H9 (cell line): ENCODE data around the gene TRIM7. TPM values are rescaled to one million over a fixed set of nuclear protein-coding genes. Genes with fewer than 3 reads are reported as not detected.
"Not testable (repeated sequence)": the region's sequence is repeated elsewhere in the genome, so short reads cannot be mapped to it uniquely, and the experiment has no call there.

Source experiments
- DNase-seq: peaks from one replicate; pipeline ENCODE4 v3.0.0-alpha.2; 2017
- H2AFZ ChIP-seq: one replicate; pipeline ENCODE4 v1.6.1; 2013; ENCODE audit warnings: mild to moderate bottlenecking, low read length, control low read depth, moderate library complexity
- H2AK5ac ChIP-seq: 2 replicates; pipeline ENCODE4 v1.6.1; 2013; ENCODE audit warnings: low read length, control low read depth, mixed read lengths; ENCODE audit not compliant: insufficient read length
- H2BK120ac ChIP-seq: one replicate; pipeline ENCODE4 v1.6.1; 2013; ENCODE audit warnings: low read depth, mild to moderate bottlenecking, low read length, control low read depth, inconsistent platforms; ENCODE audit not compliant: poor library complexity, severe bottlenecking
- H2BK12ac ChIP-seq: 2 replicates; pipeline ENCODE4 v1.6.1; 2013; ENCODE audit warnings: low read length, control low read depth, mixed read lengths, low read depth; ENCODE audit not compliant: insufficient read length
- H2BK15ac ChIP-seq: 2 replicates; pipeline ENCODE4 v1.6.1; 2013; ENCODE audit warnings: low read depth, low read length, control low read depth
- H2BK20ac ChIP-seq: one replicate; pipeline ENCODE4 v1.6.1; 2013; ENCODE audit warnings: low read depth, mild to moderate bottlenecking, low read length, control low read depth, inconsistent platforms; ENCODE audit not compliant: poor library complexity, severe bottlenecking
- H2BK5ac ChIP-seq: 2 replicates; pipeline ENCODE4 v1.6.1; 2013; ENCODE audit warnings: low read length, control low read depth, mixed read lengths; ENCODE audit not compliant: insufficient read length
- H3K14ac ChIP-seq: 2 replicates; pipeline ENCODE4 v1.6.1; 2013; ENCODE audit warnings: low read length, control low read depth; ENCODE audit not compliant: insufficient read depth
- H3K18ac ChIP-seq: 2 replicates; pipeline ENCODE4 v1.6.1; 2013; ENCODE audit warnings: low read depth, mild to moderate bottlenecking, mixed read lengths, low read length, control low read depth; ENCODE audit not compliant: insufficient read length
- H3K23ac ChIP-seq: 2 replicates; pipeline ENCODE4 v1.6.1; 2013; ENCODE audit warnings: low read length, control low read depth, mixed read lengths, low read depth; ENCODE audit not compliant: insufficient read length
- H3K23me2 ChIP-seq: 2 replicates; pipeline ENCODE4 v1.6.1; 2013; ENCODE audit warnings: low read depth, mild to moderate bottlenecking, mixed read lengths, low read length, control low read depth; ENCODE audit not compliant: insufficient read length, poor library complexity, severe bottlenecking
- H3K27ac ChIP-seq: 2 replicates; pipeline ENCODE4 v1.5.1; 2013; ENCODE audit warnings: low read length, control low read depth, mixed read lengths, low read depth; ENCODE audit not compliant: insufficient read length
- H3K27me3 ChIP-seq: 2 replicates; pipeline ENCODE4 v1.6.1; 2013; ENCODE audit warnings: low read length, control low read depth, inconsistent platforms; ENCODE audit not compliant: insufficient read depth
- H3K4ac ChIP-seq: 2 replicates; pipeline ENCODE4 v1.6.1; 2013; ENCODE audit warnings: low read depth, mild to moderate bottlenecking, control low read depth, inconsistent platforms, low read length, moderate library complexity
- H3K4me1 ChIP-seq: 2 replicates; pipeline ENCODE4 v1.6.1; 2013; ENCODE audit warnings: low read length, control low read depth, inconsistent platforms; ENCODE audit not compliant: insufficient read depth
- H3K4me2 ChIP-seq: 2 replicates; pipeline ENCODE4 v1.6.1; 2013; ENCODE audit warnings: low read length, control low read depth, mixed read lengths; ENCODE audit not compliant: insufficient read length, insufficient read depth
- H3K56ac ChIP-seq: 2 replicates; pipeline ENCODE4 v1.6.1; 2013; ENCODE audit warnings: low read depth, mild to moderate bottlenecking, mixed read lengths, low read length, control low read depth; ENCODE audit not compliant: insufficient read length
- H3K79me1 ChIP-seq: 2 replicates; pipeline ENCODE4 v1.6.1; 2013; ENCODE audit warnings: low read depth, mild to moderate bottlenecking, moderate library complexity, low read length, control low read depth, inconsistent platforms; ENCODE audit not compliant: insufficient read depth, poor library complexity, severe bottlenecking
- H3K79me2 ChIP-seq: 2 replicates; pipeline ENCODE4 v1.6.1; 2013; ENCODE audit warnings: low read length, control low read depth, inconsistent platforms; ENCODE audit not compliant: insufficient read depth
- H3K9ac ChIP-seq: 2 replicates; pipeline ENCODE4 v1.6.1; 2013; ENCODE audit warnings: low read length, control low read depth, mixed read lengths; ENCODE audit not compliant: insufficient read length; ENCODE audit errors: extremely low read depth
- H3K9me3 ChIP-seq: one replicate; pipeline ENCODE4 v1.6.1; 2013; ENCODE audit warnings: low read depth, low read length, inconsistent platforms; ENCODE audit not compliant: control insufficient read depth
- H3T11ph ChIP-seq: one replicate; pipeline ENCODE4 v1.6.1; 2013; ENCODE audit warnings: mild to moderate bottlenecking, low read length, control low read depth, inconsistent platforms
- H4K20me1 ChIP-seq: one replicate; pipeline ENCODE4 v1.6.1; 2013; ENCODE audit not compliant: control insufficient read depth, insufficient read length, insufficient read depth
- H4K5ac ChIP-seq: 2 replicates; pipeline ENCODE4 v1.6.1; 2013; ENCODE audit warnings: low read depth, mild to moderate bottlenecking, mixed read lengths, low read length, control low read depth; ENCODE audit not compliant: insufficient read length
- H4K8ac ChIP-seq: replicated peaks from 2 replicates; pipeline ENCODE4 v1.6.1; 2013; ENCODE audit warnings: low read length, control low read depth, mixed read lengths, low read depth; ENCODE audit not compliant: insufficient read length
- H4K91ac ChIP-seq: 2 replicates; pipeline ENCODE4 v1.6.1; 2013; ENCODE audit warnings: low read depth, mild to moderate bottlenecking, moderate library complexity, mixed read lengths, low read length, control low read depth; ENCODE audit not compliant: insufficient read length
- H3K27ac Mint-ChIP-seq, 3 experiments: 2 replicates in 2 of 3; 3 replicates in 1 of 3; pipeline ENCODE4 v1.8.0; 2020 to 2021; ENCODE audit warnings: mixed read lengths in 3 of 3, mild to moderate bottlenecking in 1 of 3, moderate library complexity in 1 of 3
- H3K27me3 Mint-ChIP-seq: 2 replicates; pipeline ENCODE4 v1.8.0; 2021; ENCODE audit warnings: low read depth, mild to moderate bottlenecking, moderate library complexity, mixed read lengths
- H3K36me3 Mint-ChIP-seq, 3 experiments: 2 replicates in 2 of 3; 3 replicates in 1 of 3; pipeline ENCODE4 v1.8.0; 2020 to 2021; ENCODE audit warnings: low read depth in 3 of 3, mixed read lengths in 3 of 3; ENCODE audit not compliant: insufficient read depth in 1 of 3
- H3K4me1 Mint-ChIP-seq, 2 experiments: 2 replicates each; pipeline ENCODE4 v1.8.0; 2020; ENCODE audit warnings: mixed read lengths in 2 of 2
- H3K4me3 Mint-ChIP-seq, 2 experiments: 2 replicates in 1 of 2; 3 replicates in 1 of 2; pipeline ENCODE4 v1.8.0; 2020 to 2021; ENCODE audit warnings: mild to moderate bottlenecking in 2 of 2, mixed read lengths in 2 of 2, moderate library complexity in 1 of 2
- H3K9me3 Mint-ChIP-seq, 2 experiments: 2 replicates in 1 of 2; 3 replicates in 1 of 2; pipeline ENCODE4 v1.8.0; 2020; ENCODE audit warnings: mild to moderate bottlenecking in 2 of 2, mixed read lengths in 2 of 2, moderate library complexity in 1 of 2
- WGBS: extraction: QIAGEN DNeasy Blood & Tissue Kit; methylation state at CpG from one replicate; pipeline ENCODE4 v1.1.7; 2013; ENCODE audit warnings: missing lambda C conversion rate, low lambda C conversion rate, mixed read lengths; ENCODE audit not compliant: insufficient read length; ENCODE audit errors: extremely low coverage; 5-methylcytosine and 5-hydroxymethylcytosine counted together
- total RNA-seq: library from RNA; stranded (reverse); gene quantifications from 2 replicates; pipeline ENCODE4 v1.2.1, GENCODE V29; 2021
- TF ChIP-seq, protein P1 (sequence below): fragments of 200-600 bp; sonication (generic); conservative IDR thresholded peaks from 3 replicates; pipeline ENCODE4 v1.8.0; 2021; ENCODE audit warnings: antibody characterized with exemption, mild to moderate bottlenecking

TRIM7 gene
- total RNA-seq, 1 experiment from 2014 or later, result not detected

DNA sequence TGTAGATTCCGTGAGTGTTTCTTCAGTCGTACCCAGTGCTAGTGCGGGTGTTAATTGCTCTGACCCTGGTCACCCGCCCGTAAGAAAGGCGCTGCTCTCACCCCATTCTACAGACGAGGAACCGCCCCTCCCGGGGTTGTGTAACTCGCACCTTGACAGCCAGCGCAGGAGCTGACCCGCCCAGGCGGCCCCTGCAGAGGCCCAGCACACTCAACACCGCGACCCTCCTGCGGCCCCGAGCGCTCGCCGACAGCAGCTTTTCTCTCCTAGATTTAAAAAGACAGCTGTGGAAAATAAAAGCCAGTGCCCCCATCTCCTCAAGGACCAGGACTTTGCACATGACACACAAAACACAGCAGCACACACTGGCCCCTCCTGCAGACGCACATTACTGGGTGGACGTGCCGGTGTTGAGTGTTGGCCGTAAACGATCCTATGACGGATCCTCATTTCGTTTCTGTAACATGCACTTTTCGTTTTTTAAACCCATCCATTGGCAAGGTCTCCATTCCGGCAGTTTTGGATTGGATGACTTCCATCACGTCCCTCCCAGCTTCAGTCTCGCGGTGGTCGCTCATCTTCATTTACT is 34.7 kb downstream of the TRIM7 start:
- no peak overlapping the region for H2BK15ac ChIP-seq
- H2AFZ ChIP-seq, result peak overlapping the region; percentile 1
- H2BK12ac ChIP-seq, result no peak overlapping the region
- no peak overlapping the region for H4K8ac ChIP-seq
- TF ChIP-seq, protein P1, sequence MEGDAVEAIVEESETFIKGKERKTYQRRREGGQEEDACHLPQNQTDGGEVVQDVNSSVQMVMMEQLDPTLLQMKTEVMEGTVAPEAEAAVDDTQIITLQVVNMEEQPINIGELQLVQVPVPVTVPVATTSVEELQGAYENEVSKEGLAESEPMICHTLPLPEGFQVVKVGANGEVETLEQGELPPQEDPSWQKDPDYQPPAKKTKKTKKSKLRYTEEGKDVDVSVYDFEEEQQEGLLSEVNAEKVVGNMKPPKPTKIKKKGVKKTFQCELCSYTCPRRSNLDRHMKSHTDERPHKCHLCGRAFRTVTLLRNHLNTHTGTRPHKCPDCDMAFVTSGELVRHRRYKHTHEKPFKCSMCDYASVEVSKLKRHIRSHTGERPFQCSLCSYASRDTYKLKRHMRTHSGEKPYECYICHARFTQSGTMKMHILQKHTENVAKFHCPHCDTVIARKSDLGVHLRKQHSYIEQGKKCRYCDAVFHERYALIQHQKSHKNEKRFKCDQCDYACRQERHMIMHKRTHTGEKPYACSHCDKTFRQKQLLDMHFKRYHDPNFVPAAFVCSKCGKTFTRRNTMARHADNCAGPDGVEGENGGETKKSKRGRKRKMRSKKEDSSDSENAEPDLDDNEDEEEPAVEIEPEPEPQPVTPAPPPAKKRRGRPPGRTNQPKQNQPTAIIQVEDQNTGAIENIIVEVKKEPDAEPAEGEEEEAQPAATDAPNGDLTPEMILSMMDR, result no peak
- H4K5ac ChIP-seq, result no peak overlapping the region
- no peak overlapping the region for H3K27ac Mint-ChIP-seq
- H3T11ph ChIP-seq, result no peak overlapping the region
- H3K23me2 ChIP-seq, result peaks cover 15% of the 10 kb centered on the region
- no peak overlapping the region for H3K18ac ChIP-seq
- H3K14ac ChIP-seq, result no peak overlapping the region
- peak; percentile 76 for DNase-seq
- no peak overlapping the region for H3K27ac ChIP-seq
- no peak overlapping the region for H4K91ac ChIP-seq
- no peaks in the 10 kb centered on the region for H4K20me1 ChIP-seq
- H3K4me1 ChIP-seq, result peaks cover 3% of the 10 kb centered on the region; the same call in 1 of the 2 replicates
- no peak overlapping the region for H2BK5ac ChIP-seq
- H3K4me3 Mint-ChIP-seq, result peak overlapping the region; percentile 69 to 93
- H3K27me3 ChIP-seq, result peaks cover 10% of the 10 kb centered on the region
- peaks cover 2 to 5% of the 10 kb centered on the region in 2 experiments; a peak in 2 of 5 replicates for H3K9me3 Mint-ChIP-seq
- H3K27me3 Mint-ChIP-seq, result peaks cover 68% of the 10 kb centered on the region
- no peak overlapping the region for H2BK20ac ChIP-seq
- WGBS, result no CpG with 5 or more reads among the region's 33 CpGs
- no peak overlapping the region for H3K56ac ChIP-seq
- H3K4me2 ChIP-seq, result peak overlapping the region; percentile 89
- H3K4ac ChIP-seq, result no peak overlapping the region
- H2AK5ac ChIP-seq, result no peak overlapping the region
- H3K23ac ChIP-seq, result no peak overlapping the region
- H3K4me1 Mint-ChIP-seq, result peaks cover 29 to 36% of the 10 kb centered on the region in 2 experiments
- no peak overlapping the region for H3K9ac ChIP-seq
- H3K79me1 ChIP-seq, result no peaks in the 10 kb centered on the region
- no peaks in the 10 kb centered on the region; a peak in 1 of 7 replicates for H3K36me3 Mint-ChIP-seq
- no peak overlapping the region for H2BK120ac ChIP-seq
- no peaks in the 10 kb centered on the region for H3K9me3 ChIP-seq
- no peaks in the 10 kb centered on the region for H3K79me2 ChIP-seq

DNA sequence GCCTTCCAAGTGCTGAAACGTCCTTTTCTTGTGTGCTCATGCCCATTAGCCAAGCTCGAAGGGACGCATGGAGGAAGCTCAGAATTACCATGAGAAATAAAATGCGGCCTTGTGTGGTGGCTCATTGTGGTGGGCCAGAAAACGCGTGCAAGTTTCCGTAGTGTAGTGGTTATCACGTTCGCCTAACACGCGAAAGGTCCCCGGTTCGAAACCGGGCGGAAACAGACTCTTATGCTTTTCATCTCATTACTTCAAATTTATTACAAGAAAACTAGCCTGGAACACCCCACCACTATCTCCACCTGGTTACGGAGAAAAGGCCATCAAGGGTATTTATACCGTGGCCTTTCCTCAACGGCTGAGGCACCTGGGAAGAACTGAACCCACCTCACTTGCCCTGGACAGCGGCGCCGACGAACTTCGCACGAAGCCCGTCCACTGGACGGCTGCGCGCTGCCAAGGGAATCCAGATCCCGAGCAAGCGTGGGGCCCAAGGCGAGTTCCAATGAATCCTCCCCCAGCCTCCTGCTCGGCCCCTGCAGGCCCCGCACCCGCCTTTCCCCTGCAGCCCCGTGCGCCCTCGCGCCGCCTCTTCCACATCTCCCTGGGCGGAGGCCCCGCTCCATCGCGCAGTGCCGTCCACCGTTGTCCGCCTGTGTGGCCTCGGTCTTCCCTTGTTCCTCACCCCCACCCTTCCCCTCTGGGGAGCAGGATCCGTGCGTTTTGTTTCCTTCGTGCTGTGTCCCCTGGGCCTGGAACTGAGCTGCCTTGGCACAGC is 35.3 kb downstream of the TRIM7 start:
- H3K27me3 ChIP-seq, result peaks cover 10% of the 10 kb centered on the region

More for the DNA sequence above, 35.3 kb downstream of the TRIM7 start:
- not testable (repeated sequence) for H3K18ac ChIP-seq, H4K20me1 ChIP-seq, H3K4me1 ChIP-seq, H3T11ph ChIP-seq, H2AK5ac ChIP-seq, H3K56ac ChIP-seq, H3K9me3 Mint-ChIP-seq, H3K23ac ChIP-seq, H2BK12ac ChIP-seq, H2BK15ac ChIP-seq, H3K79me1 ChIP-seq, H3K36me3 Mint-ChIP-seq, H4K91ac ChIP-seq, H2BK5ac ChIP-seq, H2BK120ac ChIP-seq, H4K8ac ChIP-seq, H4K5ac ChIP-seq, H3K27ac Mint-ChIP-seq, H3K79me2 ChIP-seq, H3K27ac ChIP-seq, H3K14ac ChIP-seq, H3K9me3 ChIP-seq, H2BK20ac ChIP-seq, H3K4ac ChIP-seq
- Histone ChIP-seq H3K23me2 (peaks cover 15% of the 10 kb centered on the region), H3K4me2 (peak overlapping the region; percentile 89), H3K9ac (peak overlapping the region; percentile 15), H2AFZ (peak overlapping the region; percentile 1)
- DNase-seq, result peak; percentile 81
- H3K4me1 Mint-ChIP-seq, result peaks cover 29 to 37% of the 10 kb centered on the region in 2 experiments
- H3K27me3 Mint-ChIP-seq, result peaks cover 68% of the 10 kb centered on the region
- WGBS, result no CpG with 5 or more reads among the region's 50 CpGs
- H3K4me3 Mint-ChIP-seq, result peak overlapping the region; percentile 69 to 93
